ENCODE measurements around the gene NDUFB10.

NDUFB10 gene

DNA sequence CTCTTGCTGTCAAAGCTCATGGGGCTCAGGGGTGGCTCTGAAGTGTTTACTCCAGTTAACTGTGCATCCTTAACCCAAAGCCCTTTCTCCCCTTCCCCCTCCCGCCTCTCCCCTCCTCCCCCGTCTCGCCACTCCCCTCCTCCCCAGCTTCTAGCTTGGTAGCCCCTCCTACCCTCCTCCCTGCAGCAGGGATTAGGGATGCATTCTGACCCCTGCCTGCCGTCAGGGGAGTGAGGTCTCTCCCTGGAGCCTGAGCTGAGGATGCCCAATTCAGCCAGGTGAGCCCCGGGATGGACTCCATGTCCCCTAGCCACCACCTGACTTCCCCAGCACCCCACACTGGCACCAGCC is 42.7 kb upstream of the NDUFB10 start:
- no peak for TF ChIP-seq REST (IDR thresholded peaks at IDR 0.05; ENCODE audit: insufficient read depth in 1 of 2, low read depth in 2 of 2, low read length in 2 of 2)
- TF ChIP-seq SIN3A (IDR thresholded peaks at IDR 0.05; ENCODE audit: borderline replicate concordance, insufficient read depth, low read length), result no peak
- TF ChIP-seq POLR2AphosphoS5 (IDR thresholded peaks at IDR 0.05; ENCODE audit: low read depth, low read length), result no peak
- no peak for TF ChIP-seq TAF1 (IDR thresholded peaks at IDR 0.05; ENCODE audit: borderline replicate concordance, insufficient read depth, low read length)
- TF ChIP-seq FOXP2 (optimal IDR thresholded peaks at IDR 0.05; ENCODE audit: borderline replicate concordance, extremely low read depth, extremely low read length, insufficient read depth), result no peak

- no peak for TF ChIP-seq REST (IDR thresholded peaks at IDR 0.05; ENCODE audit: insufficient read depth in 1 of 2, low read depth in 2 of 2, low read length in 2 of 2)
- TF ChIP-seq POLR2AphosphoS5 (IDR thresholded peaks at IDR 0.05; ENCODE audit: low read depth, low read length), result no peak
- no peak for TF ChIP-seq TAF1 (IDR thresholded peaks at IDR 0.05; ENCODE audit: borderline replicate concordance, insufficient read depth, low read length)
- TF ChIP-seq FOXP2 (optimal IDR thresholded peaks at IDR 0.05; ENCODE audit: borderline replicate concordance, extremely low read depth, extremely low read length, insufficient read depth), result no peak
- TF ChIP-seq SIN3A (IDR thresholded peaks at IDR 0.05; ENCODE audit: borderline replicate concordance, insufficient read depth, low read length), result no peak
These were observed 42.2 kb upstream of the NDUFB10 start for GRCh38 chr16:1917056-1917664.

GRCh38 chr16:1917665-1918350 is 41.5 kb upstream of the NDUFB10 start:
- TF ChIP-seq REST (IDR thresholded peaks at IDR 0.05; ENCODE audit: insufficient read depth in 1 of 2, low read depth in 2 of 2, low read length in 2 of 2) (no peak), FOXP2 (optimal IDR thresholded peaks at IDR 0.05; ENCODE audit: borderline replicate concordance, extremely low read depth, extremely low read length, insufficient read depth) (no peak), TAF1 (IDR thresholded peaks at IDR 0.05; ENCODE audit: borderline replicate concordance, insufficient read depth, low read length) (no peak), SIN3A (IDR thresholded peaks at IDR 0.05; ENCODE audit: borderline replicate concordance, insufficient read depth, low read length) (no peak), POLR2AphosphoS5 (IDR thresholded peaks at IDR 0.05; ENCODE audit: low read depth, low read length) (no peak)

DNA sequence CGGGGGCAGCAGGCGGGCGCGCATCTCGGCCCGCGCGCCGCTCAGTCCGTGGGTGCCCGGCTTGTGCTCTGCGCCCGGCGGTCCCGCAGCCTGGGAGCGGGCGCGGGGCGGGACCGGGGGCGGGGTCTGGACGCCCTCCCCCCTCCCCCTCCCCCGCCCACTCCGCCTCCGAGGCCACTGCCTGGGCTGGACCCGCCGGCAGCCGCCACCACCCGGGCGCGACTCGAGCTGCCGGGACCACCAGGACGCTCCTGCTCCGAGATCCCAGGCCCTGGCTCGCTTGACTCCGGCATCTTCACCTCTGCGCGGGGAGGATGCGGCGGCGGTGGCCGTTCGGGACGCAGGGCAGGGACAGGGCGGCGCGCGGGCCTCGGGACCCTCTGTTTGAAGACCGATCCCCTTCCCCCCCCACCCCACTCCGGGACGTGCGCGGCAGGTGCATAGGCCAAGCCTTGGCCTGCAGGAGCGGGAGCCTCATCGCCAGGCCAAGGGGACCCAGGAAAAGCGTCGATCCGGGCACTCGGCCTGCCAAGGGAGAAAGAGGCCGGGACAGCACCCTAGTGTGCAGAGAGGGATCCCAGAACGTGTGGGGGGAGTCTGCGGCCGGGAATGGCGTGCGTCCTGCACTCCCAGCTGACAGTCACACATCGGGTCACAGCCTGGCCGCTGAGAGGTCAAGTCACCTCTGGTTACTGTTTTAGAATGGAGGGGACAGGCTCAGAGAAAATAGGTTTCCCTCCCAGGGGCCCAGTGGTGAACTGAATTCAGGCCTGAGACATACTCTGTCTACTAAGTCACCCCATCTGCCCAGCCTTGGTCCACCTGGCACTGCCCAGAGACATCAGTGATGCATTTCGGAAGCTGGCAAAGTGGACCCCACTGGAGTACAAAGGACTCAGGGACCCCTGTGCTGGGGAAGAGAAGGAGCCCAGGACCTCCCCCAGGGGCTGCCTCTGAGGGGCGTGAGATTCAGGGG is 40.7 kb upstream of the NDUFB10 start, which contains the start of gene HS3ST6:
Gene HS3ST6 (minus strand): TSS at position 65 of the 976 bp plus-strand sequence. CDS start 92 bp downstream, outside the sequence.
- TF ChIP-seq REST (IDR thresholded peaks at IDR 0.05; ENCODE audit: insufficient read depth in 1 of 2, low read depth in 2 of 2, low read length in 2 of 2), result no peak
- TF ChIP-seq FOXP2 (optimal IDR thresholded peaks at IDR 0.05; ENCODE audit: borderline replicate concordance, extremely low read depth, extremely low read length, insufficient read depth), result no peak
- no peak for TF ChIP-seq TAF1 (IDR thresholded peaks at IDR 0.05; ENCODE audit: borderline replicate concordance, insufficient read depth, low read length)
- no peak for TF ChIP-seq POLR2AphosphoS5 (IDR thresholded peaks at IDR 0.05; ENCODE audit: low read depth, low read length)
- TF ChIP-seq SIN3A (IDR thresholded peaks at IDR 0.05; ENCODE audit: borderline replicate concordance, insufficient read depth, low read length), result no peak

Data from PFSK-1 (cell line).